WERI-Rb-1 (cell line): ENCODE measurements around the gene RNF38.

Experiments used
- DNase-seq: peaks from one replicate; pipeline ENCODE4 v3.0.0-alpha.2; 2020
- H3K27ac ChIP-seq: fragments of 250-450 bp; sonication (Bioruptor Pico); 2 replicates; pipeline ENCODE4 v1.5.1; 2020; ENCODE audit warnings: mild to moderate bottlenecking, moderate library complexity
- H3K27me3 ChIP-seq: fragments of 250-450 bp; sonication (Bioruptor Pico); 2 replicates; pipeline ENCODE4 v1.5.1; 2021; ENCODE audit warnings: mild to moderate bottlenecking, low read depth, moderate library complexity; ENCODE audit not compliant: insufficient read depth, severe bottlenecking
- H3K36me3 ChIP-seq: fragments of 250-450 bp; sonication (Bioruptor Pico); 2 replicates; pipeline ENCODE4 v1.5.1; 2020; ENCODE audit warnings: mild to moderate bottlenecking, moderate library complexity
- H3K4me3 ChIP-seq: 2 replicates; pipeline ENCODE4 v1.5.1; 2011; ENCODE audit warnings: low read depth, mild to moderate bottlenecking, control low read depth, low read length
- H3K9me3 ChIP-seq: fragments of 250-450 bp; sonication (Bioruptor Pico); 2 replicates; pipeline ENCODE4 v1.5.1; 2021; ENCODE audit warnings: mild to moderate bottlenecking, moderate library complexity; ENCODE audit not compliant: severe bottlenecking
- TF ChIP-seq, protein P1 (sequence below): IDR thresholded peaks from 2 replicates; pipeline ENCODE4 v1.5.1; 2011; ENCODE audit warnings: low read depth, mild to moderate bottlenecking, control low read depth, inconsistent platforms, low read length

RNF38 gene

DNA sequence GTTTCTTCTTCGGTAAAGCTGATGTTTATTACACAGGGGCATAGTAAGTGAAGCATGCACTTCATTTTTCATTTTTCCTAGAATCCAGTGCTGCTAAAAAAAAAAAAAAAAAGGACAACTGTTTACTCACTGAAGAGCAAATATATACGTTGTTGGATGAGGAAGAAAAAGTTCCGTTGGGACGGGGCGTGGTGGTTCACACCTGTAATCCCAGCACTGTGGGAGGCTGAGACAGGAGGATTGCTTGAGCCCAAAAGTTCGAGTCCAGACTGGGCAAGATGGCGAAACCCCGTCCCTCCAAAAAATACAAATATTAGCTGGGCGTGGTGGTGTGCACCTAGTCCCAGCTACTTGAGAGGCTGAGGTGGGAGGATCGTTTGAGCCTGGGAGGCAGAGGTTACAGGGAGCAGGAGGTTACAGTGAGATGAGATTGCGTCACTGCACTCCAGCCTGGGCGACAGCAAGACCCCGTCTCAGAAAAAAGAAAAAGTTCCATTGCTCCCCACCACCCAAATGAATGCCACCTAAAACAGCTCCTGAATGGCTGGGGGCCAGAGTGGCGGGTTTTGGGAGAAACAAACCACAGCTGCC lies 81.8 kb downstream of the RNF38 start:
- DNase-seq, result no peak
- Histone ChIP-seq H3K36me3 (no peaks in the 10 kb centered on the region), H3K27me3 (no peaks in the 10 kb centered on the region), H3K4me3 (no peak overlapping the region), H3K27ac (no peak overlapping the region), H3K9me3 (peaks cover 5% of the 10 kb centered on the region)
- TF ChIP-seq, protein P1, sequence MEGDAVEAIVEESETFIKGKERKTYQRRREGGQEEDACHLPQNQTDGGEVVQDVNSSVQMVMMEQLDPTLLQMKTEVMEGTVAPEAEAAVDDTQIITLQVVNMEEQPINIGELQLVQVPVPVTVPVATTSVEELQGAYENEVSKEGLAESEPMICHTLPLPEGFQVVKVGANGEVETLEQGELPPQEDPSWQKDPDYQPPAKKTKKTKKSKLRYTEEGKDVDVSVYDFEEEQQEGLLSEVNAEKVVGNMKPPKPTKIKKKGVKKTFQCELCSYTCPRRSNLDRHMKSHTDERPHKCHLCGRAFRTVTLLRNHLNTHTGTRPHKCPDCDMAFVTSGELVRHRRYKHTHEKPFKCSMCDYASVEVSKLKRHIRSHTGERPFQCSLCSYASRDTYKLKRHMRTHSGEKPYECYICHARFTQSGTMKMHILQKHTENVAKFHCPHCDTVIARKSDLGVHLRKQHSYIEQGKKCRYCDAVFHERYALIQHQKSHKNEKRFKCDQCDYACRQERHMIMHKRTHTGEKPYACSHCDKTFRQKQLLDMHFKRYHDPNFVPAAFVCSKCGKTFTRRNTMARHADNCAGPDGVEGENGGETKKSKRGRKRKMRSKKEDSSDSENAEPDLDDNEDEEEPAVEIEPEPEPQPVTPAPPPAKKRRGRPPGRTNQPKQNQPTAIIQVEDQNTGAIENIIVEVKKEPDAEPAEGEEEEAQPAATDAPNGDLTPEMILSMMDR, result no peak

DNA sequence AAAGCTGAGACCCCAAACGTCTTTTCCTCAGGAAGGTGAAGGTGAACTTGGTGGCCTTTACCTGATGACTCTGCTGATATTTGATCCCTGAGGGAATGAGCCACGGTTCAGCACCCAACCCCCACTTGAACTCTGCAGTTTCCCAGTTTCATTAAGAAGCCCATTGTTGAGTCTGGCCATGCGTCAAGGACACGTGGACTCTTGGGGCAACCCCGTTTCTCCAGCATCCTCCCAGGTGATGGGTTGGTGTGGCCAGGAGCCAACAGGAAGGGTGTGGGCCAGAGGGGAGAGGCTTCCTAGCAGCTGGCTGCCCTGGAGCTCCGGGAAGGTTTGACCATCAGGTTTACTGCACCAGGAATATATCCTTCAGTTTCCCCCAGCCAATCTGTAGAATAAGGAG lies 82.3 kb downstream of the RNF38 start:
- TF ChIP-seq, protein P1, result no peak
- no peaks in the 10 kb centered on the region for H3K36me3 ChIP-seq
- no peak overlapping the region for H3K4me3 ChIP-seq
- no peak for DNase-seq
- peaks cover 5% of the 10 kb centered on the region for H3K9me3 ChIP-seq
- H3K27me3 ChIP-seq, result no peaks in the 10 kb centered on the region
- no peak overlapping the region for H3K27ac ChIP-seq

DNA sequence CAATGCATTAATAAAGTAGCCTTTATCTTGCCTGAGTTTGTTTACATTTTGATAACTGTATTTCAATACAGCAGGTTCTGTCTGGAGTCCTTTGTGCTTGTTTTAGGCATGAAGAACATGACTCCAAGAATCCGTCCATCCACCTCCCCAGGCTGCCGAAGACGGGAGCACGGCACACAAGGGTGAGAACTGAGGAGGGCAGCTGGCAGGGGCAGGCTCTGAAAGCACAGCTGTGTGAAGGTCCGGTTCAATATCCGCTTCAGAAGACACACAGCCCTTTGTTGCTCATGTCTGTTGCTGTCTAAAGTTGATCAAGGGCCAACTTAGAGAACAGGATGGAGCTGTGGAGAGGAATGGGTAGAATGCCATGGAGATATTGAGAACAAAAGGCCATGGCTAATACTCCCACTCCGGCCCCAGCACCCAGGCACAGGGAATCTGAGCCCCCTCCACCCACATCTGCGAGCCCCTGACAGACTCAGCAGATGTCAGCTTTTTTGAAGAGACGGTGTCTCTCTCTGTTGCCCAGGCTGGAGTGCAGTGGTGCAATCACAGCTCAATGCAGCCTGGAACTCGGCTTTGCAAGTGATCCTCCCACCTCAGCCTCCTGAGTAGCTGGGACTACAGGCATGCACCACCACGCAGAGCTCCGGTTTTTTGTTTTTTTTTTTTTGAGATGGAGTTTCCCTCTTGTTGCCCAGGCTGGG lies 83.3 kb downstream of the RNF38 start:
- Histone ChIP-seq H3K4me3 (no peak overlapping the region), H3K27ac (no peak overlapping the region), H3K36me3 (no peaks in the 10 kb centered on the region), H3K27me3 (no peaks in the 10 kb centered on the region), H3K9me3 (peaks cover 2% of the 10 kb centered on the region)
- TF ChIP-seq, protein P1, result no peak
- no peak for DNase-seq

DNA sequence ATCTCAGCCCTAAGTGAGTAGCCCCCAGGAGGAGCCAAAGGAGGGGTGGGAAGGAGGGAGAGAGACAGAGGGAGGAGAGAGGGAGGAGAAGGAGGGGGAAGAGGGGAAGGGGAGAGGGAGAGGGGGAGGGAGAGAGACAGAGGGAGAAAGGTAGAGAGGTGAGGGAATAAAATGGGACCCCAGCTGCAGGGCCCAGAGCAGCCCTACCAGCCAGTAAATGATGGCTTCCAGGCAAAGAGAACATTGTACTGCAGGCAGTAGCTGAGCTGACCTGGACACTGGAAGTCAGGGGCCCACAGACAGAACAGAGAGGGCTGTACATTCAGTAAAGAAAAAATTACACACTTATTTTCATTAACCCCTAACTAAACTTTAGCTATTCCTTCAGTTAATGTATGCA lies 84.0 kb downstream of the RNF38 start:
- Histone ChIP-seq H3K27me3 (no peaks in the 10 kb centered on the region), H3K36me3 (no peaks in the 10 kb centered on the region), H3K9me3 (no peaks in the 10 kb centered on the region), H3K27ac (no peak overlapping the region), H3K4me3 (no peak overlapping the region)
- TF ChIP-seq, protein P1, result no peak
- no peak for DNase-seq

DNA sequence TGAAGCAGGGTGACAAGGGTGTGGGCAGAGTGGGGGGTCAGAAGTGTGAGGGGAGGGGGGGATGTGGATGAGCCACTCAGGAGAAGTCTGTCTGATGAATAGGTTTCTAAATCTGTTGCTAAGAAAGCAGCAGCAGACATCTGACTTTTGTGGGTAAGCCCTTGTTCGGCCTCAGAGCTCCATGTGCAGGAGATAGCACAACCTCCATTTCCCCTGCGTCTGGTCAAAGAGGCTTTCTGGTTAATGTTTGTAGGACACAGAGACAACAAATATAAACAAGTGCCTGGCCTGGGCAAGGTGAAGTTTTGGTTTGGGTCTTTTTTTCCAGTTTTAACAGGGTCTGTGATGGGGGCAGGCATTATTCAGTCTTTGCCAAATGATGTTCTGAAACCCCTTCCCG lies 84.8 kb downstream of the RNF38 start:
- TF ChIP-seq, protein P1, result no peak
- H3K27ac ChIP-seq, result no peak overlapping the region
- no peaks in the 10 kb centered on the region for H3K9me3 ChIP-seq
- H3K4me3 ChIP-seq, result no peak overlapping the region
- no peak for DNase-seq
- no peaks in the 10 kb centered on the region for H3K27me3 ChIP-seq
- H3K36me3 ChIP-seq, result no peaks in the 10 kb centered on the region

DNA sequence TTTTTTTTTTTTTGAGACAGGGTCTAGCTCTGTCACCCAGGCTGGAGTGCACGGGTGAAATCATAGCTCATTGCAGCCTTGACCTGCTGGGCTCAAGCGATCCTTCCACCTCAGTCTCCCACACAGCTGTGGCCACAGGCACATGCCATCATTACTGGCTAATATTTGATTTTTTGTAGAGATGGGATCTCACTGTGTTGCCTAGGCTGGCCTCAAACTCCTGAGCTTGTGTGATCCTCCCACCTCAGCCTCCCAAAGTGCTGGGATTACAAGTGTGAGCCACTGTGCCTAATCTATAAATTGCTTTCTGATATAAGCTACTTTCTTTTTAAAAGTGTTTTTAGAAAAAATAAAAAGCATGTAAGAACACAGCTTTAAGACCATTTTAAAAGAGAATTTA lies 85.3 kb downstream of the RNF38 start:
- Histone ChIP-seq H3K9me3 (no peaks in the 10 kb centered on the region), H3K27me3 (no peaks in the 10 kb centered on the region), H3K27ac (no peak overlapping the region), H3K36me3 (no peaks in the 10 kb centered on the region), H3K4me3 (no peak overlapping the region)
- TF ChIP-seq, protein P1, result no peak
- DNase-seq, result no peak
